Sigmoid colon (tissue), 7 donors: ENCODE results near the gene ENAH. TPM values are rescaled to one million over a fixed set of nuclear protein-coding genes. Genes with fewer than 3 reads are reported as not detected.

ENCODE experiments used
- DNase-seq: peaks from one replicate; pipeline ENCODE4 v3.0.0-alpha.2; 2019
- H3K27ac ChIP-seq, 4 donors: fragments of 200-600 bp; sonication (generic); one replicate each; pipeline ENCODE4 v1.5.1; 2016 to 2019; ENCODE audit warnings: mild to moderate bottlenecking in 1 of 4
- H3K27me3 ChIP-seq, 3 donors: fragments of 200-600 bp; sonication (generic); one replicate each; pipeline ENCODE4 v1.5.1; 2019; ENCODE audit warnings: mild to moderate bottlenecking in 1 of 3
- H3K36me3 ChIP-seq, 4 donors: fragments of 200-600 bp; sonication (generic); one replicate each; pipeline ENCODE4 v1.5.1; 2016 to 2019
- H3K4me1 ChIP-seq, 4 donors: fragments of 200-600 bp; sonication (generic); one replicate each; pipeline ENCODE4 v1.5.1; 2017 to 2019
- H3K4me3 ChIP-seq, 4 donors: fragments of 200-600 bp; sonication (generic); one replicate each; pipeline ENCODE4 v1.5.1; 2017 to 2019; ENCODE audit warnings: mild to moderate bottlenecking in 2 of 4, moderate library complexity in 1 of 4
- H3K9me3 ChIP-seq, 4 donors: fragments of 200-600 bp in 3 of 4; sonication (generic) in 3 of 4; one replicate each; pipeline versions ENCODE4 v1.5.1 to v1.6.1; 2013 to 2019
- CTCF ChIP-seq, 4 experiments: fragments of 450-650 bp in 3 of 4; fragments of 200-600 bp in 1 of 4; IDR thresholded peaks; one replicate each; pipeline ENCODE4 v1.5.1; 2016 to 2019; ENCODE audit warnings: antibody characterized with exemption in 4 of 4, mild to moderate bottlenecking in 3 of 4, moderate library complexity in 2 of 4
- EP300 ChIP-seq, 4 donors: sonication (generic); formaldehyde crosslinking; IDR thresholded peaks; one replicate each; pipeline ENCODE4 v1.6.1; 2017; ENCODE audit warnings: antibody characterized with exemption in 4 of 4
- POLR2A ChIP-seq, 2 donors: fragments of 450-650 bp; IDR thresholded peaks; one replicate each; pipeline ENCODE4 v1.6.1; 2016; ENCODE audit warnings: antibody characterized with exemption in 2 of 2, mild to moderate bottlenecking in 2 of 2, moderate library complexity in 2 of 2
- POLR2AphosphoS5 ChIP-seq, 4 donors: sonication (generic); formaldehyde crosslinking; IDR thresholded peaks; one replicate each; pipeline ENCODE4 v1.6.1; 2017; ENCODE audit warnings: antibody characterized with exemption in 4 of 4
- WGBS, 2 donors: extraction: QIAGEN DNeasy Blood & Tissue Kit; methylation state at CpG; one replicate each; pipeline ENCODE4 v1.1.7; 2013; 5-methylcytosine and 5-hydroxymethylcytosine counted together
- intact Hi-C: fragments of 100-400 bp; cut with DNase I; formaldehyde crosslinking; loops from one replicate; pipeline ENCODE4 v1.15.1; 2023
- polyA plus RNA-seq, 3 donors: library from polyadenylated mRNA; stranded (reverse); fragments of 200-250 nt; gene quantifications; one replicate each; pipeline ENCODE4 v1.2.3, GENCODE V29; 2013
- total RNA-seq, 4 donors: library from RNA; depleted of rRNA; stranded (reverse); fragments of >200 nt; gene quantifications; one replicate each; pipeline ENCODE4 v1.1.0, GENCODE V29; 2016
- donor health status: healthy with polysubstance abuse.
- donor health status: Bipolar disorder and iron deficiency.
- donor health status: healthy.

The ENAH gene
- total and polyA plus RNA-seq, 7 donors: 9.6 to 197 (median 92.2) TPM

- Histone ChIP-seq H3K9me3 (no peaks in the 10 kb centered on the region), H3K4me3 (peak overlapping the region in 1 of 4 donors; percentile 5), H3K4me1 (peaks cover 0 to 85% (median 78%) of the 10 kb centered on the region in 4 donors), H3K27me3 (no peaks in the 10 kb centered on the region), H3K36me3 (no peaks in the 10 kb centered on the region), H3K27ac (peak overlapping the region in 3 of 4 donors; percentile 93 to 96 (median 93))
- TF ChIP-seq CTCF (IDR thresholded peaks at IDR 0.05): no peak
- no peak for TF ChIP-seq POLR2A (IDR thresholded peaks at IDR 0.05)
- TF ChIP-seq EP300 (IDR thresholded peaks at IDR 0.05): no peak
- TF ChIP-seq POLR2AphosphoS5 (IDR thresholded peaks at IDR 0.05): no peak
- DNase-seq: no peak
- WGBS, 2 donors: 91% methylated on average over 26 of the region's 26 CpGs
- intact Hi-C loops: no loop called here
These were observed 187.0 kb downstream of the ENAH start for GRCh38 chr1:225465793-225466517.

GRCh38 chr1:225464851-225465792 is 187.8 kb downstream of the ENAH start:
- peak overlapping the region in 3 of 4 donors; percentile 93 to 96 (median 93) for H3K27ac ChIP-seq
- no peak for TF ChIP-seq POLR2A (IDR thresholded peaks at IDR 0.05)
- TF ChIP-seq POLR2AphosphoS5 (IDR thresholded peaks at IDR 0.05): peak in 3 of 4 donors; percentile 4 to 35 (median 22)
- TF ChIP-seq CTCF (IDR thresholded peaks at IDR 0.05): no peak
- peak in 1 of 4 donors; percentile 26 for TF ChIP-seq EP300 (IDR thresholded peaks at IDR 0.05)
- intact Hi-C loops: no loop called here

GRCh38 chr1:225462714-225463574 is 190.0 kb downstream of the ENAH start:
- Histone ChIP-seq H3K27me3 (no peaks in the 10 kb centered on the region), H3K36me3 (no peaks in the 10 kb centered on the region), H3K27ac (peak overlapping the region in 3 of 4 donors; percentile 93 to 96 (median 93)), H3K9me3 (no peaks in the 10 kb centered on the region), H3K4me3 (peak overlapping the region in 1 of 4 donors; percentile 2), H3K4me1 (peaks cover 0 to 94% (median 89%) of the 10 kb centered on the region in 4 donors)
- TF ChIP-seq CTCF (IDR thresholded peaks at IDR 0.05) (no peak), POLR2A (IDR thresholded peaks at IDR 0.05) (no peak), EP300 (IDR thresholded peaks at IDR 0.05) (no peak), POLR2AphosphoS5 (IDR thresholded peaks at IDR 0.05) (no peak)
- 12 to 55% methylated on average over 15 of the region's 15 CpGs for WGBS, 2 donors
- intact Hi-C loops: no loop called here
- peak; percentile 84 for DNase-seq

More at GRCh38 chr1:225464851-225465792, 187.8 kb downstream of the ENAH start:
- no peaks in the 10 kb centered on the region for H3K9me3 ChIP-seq
- H3K36me3 ChIP-seq: no peaks in the 10 kb centered on the region
- peak overlapping the region in 1 of 4 donors; percentile 5 for H3K4me3 ChIP-seq
- H3K4me1 ChIP-seq: peaks cover 0 to 85% (median 78%) of the 10 kb centered on the region in 4 donors
- no peaks in the 10 kb centered on the region for H3K27me3 ChIP-seq
- 71 to 75% methylated on average over 15 of the region's 15 CpGs for WGBS, 2 donors
- peak; percentile 79 for DNase-seq

- 15 to 64% methylated on average over 5 of the region's 5 CpGs for WGBS, 2 donors
- Histone ChIP-seq H3K27me3 (no peaks in the 10 kb centered on the region), H3K4me1 (peaks cover 0 to 92% (median 85%) of the 10 kb centered on the region in 4 donors), H3K4me3 (peak overlapping the region in 2 of 4 donors; percentile 2 to 41), H3K9me3 (no peaks in the 10 kb centered on the region), H3K36me3 (no peaks in the 10 kb centered on the region), H3K27ac (peak overlapping the region in 3 of 4 donors; percentile 93 to 96 (median 93))
- intact Hi-C loops: no loop called here
- no peak for DNase-seq
- TF ChIP-seq CTCF (IDR thresholded peaks at IDR 0.05): no peak
- no peak for TF ChIP-seq POLR2AphosphoS5 (IDR thresholded peaks at IDR 0.05)
- no peak for TF ChIP-seq EP300 (IDR thresholded peaks at IDR 0.05)
- no peak for TF ChIP-seq POLR2A (IDR thresholded peaks at IDR 0.05)
These were observed 190.6 kb downstream of the ENAH start for GRCh38 chr1:225462429-225462713.
